ENCODE measurements around the gene ACTR1A.

DNA sequence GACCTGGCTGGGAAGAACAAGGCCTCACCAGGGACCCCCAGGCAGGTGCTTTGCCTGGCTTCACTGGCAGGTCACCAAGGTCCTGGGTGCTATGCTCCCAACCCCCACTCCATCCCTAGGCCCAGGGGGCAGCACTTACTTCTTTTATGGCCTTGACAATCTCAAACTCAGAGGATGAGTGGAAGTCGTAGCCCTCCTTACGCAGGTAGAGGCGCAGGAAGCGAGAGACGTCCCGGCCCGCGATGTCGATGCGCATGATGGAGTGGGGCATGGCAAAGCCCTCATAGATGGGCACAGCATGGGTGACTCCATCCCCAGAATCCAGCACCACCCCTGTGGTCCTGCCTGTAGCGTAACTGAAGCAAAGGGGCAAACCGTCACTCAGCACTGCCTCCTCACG lies 18.5 kb downstream of the ACTR1A start:
- TF ChIP-seq, protein P1, sequence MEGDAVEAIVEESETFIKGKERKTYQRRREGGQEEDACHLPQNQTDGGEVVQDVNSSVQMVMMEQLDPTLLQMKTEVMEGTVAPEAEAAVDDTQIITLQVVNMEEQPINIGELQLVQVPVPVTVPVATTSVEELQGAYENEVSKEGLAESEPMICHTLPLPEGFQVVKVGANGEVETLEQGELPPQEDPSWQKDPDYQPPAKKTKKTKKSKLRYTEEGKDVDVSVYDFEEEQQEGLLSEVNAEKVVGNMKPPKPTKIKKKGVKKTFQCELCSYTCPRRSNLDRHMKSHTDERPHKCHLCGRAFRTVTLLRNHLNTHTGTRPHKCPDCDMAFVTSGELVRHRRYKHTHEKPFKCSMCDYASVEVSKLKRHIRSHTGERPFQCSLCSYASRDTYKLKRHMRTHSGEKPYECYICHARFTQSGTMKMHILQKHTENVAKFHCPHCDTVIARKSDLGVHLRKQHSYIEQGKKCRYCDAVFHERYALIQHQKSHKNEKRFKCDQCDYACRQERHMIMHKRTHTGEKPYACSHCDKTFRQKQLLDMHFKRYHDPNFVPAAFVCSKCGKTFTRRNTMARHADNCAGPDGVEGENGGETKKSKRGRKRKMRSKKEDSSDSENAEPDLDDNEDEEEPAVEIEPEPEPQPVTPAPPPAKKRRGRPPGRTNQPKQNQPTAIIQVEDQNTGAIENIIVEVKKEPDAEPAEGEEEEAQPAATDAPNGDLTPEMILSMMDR (IDR thresholded peaks at IDR 0.05; ENCODE audit: low read length): no peak
- TF ChIP-seq EZH2 (IDR thresholded peaks at IDR 0.05; ENCODE audit: borderline replicate concordance, low read length): no peak

Measured in OCI-LY1 (cell line).